HG02981 (cell line): ENCODE results near the gene C2CD4A.
"Not testable (repeated sequence)": the region's sequence is repeated elsewhere in the genome, so short reads cannot be mapped to it uniquely, and the experiment has no call there.

Experiments used
- ATAC-seq: cut with Tn5 transposase; IDR thresholded peaks from one replicate; pipeline ENCODE4 v1.9.1; 2021; ENCODE audit warnings: mild to moderate bottlenecking, moderate library complexity; ENCODE audit not compliant: unreplicated experiment

C2CD4A gene, protein sequence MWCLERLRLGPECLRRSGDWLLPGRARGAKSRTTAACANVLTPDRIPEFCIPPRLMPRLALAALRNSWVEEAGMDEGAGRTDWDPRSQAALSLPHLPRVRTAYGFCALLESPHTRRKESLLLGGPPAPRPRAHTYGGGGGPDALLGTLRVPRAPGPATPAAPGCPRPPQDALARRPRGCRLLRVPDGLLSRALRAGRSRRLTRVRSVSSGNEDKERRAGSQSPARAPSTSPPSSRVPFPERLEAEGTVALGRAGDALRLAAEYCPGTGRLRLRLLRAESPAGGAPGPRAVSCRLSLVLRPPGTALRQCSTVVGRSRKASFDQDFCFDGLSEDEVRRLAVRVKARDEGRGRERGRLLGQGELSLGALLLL

DNA sequence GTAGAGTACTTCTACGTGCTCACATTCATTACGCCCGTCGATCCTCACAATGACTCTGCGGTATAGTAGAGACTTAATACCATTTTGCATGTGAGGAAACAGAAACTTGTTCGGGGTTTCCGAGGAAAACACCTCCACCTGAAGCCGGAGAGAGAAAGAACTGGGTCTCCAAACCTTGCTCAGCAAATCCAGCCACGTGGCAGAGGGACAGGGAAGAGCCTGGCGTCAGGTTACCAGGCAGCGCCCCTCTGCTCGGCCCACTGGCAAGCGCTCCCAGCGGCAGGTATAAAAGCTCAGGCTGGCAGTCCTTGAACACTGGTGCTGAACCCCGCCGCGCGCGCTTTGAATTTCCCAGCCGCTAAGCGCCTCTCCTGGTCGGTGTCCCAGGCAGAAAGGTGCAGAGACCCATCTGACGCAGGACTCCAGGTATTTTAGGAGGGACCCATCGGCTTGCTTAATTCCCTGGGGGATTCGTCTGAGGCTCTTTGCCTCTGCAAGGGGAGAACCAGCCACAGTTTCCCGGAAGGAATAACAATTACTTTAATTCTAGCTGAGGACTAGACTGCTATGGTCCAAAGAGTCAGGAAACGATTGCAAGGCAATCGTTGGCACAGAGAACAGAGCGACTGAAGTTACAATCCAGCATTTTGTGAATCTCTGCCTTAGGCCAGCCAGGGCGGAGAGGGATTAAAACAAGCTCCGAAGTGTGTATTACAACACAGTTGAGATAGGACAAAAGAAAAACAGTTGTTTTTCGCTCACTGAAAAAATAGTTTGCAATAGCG, at the start of gene C2CD4A:
Gene C2CD4A, plus strand, starts transcription at position 315 of the 785 bp plus-strand sequence. CDS start 637 bp downstream, outside the sequence.
- peak; percentile 44 for ATAC-seq

DNA sequence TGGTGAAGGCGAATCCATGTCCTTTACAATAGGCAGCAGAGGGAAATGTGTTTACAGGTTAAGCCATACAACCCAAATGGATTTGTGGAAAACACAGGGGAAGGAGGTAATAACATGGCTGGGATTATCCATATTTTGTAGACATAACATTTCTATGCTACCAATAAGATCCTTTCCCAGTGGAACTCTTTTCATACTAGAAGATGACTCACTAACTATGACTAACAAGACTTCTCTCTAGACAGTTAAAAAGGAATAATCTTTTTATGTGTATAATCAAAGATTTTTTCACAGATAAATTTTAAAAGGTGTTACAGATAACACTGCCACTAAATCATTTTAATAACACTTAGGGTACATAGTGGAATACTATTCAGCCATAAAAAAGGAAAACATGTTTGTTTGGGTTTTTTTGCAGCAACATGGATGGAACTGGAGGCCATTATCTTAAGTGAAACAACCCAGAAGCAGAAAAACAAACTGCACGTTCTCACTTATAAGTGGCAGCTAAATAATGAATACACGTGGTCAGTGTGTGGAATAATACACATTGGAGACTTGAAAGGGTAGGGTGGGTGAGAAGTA, 46.1 kb upstream of the C2CD4A start:
- ATAC-seq, result no peak

DNA sequence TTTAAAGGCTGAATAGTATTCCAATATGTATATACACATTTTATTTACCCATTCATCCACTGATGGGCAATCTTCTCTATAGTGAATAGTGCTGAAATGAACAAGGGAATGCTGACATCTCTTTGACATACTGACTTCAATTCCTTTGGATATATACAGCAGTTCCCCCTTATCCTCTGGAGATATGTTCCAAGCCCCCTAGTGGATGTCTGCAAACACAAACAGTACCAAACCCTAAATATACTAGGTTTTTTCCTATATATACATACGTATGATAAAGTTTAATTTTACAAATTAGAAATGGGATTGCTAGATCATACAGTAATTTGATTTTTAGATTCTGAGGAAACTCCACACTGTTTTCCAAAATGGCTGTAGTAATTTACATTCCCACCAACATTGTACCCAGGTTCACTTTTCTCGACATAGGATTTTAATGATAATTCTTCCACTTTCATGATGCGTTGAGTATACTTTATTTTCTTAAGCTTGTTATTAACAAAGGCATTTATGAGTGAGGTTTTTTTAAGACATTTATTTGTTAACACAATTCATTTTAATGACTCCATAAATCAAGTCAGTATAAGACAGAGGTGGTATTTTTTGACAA, 44.7 kb upstream of the C2CD4A start:
- no peak for ATAC-seq

DNA sequence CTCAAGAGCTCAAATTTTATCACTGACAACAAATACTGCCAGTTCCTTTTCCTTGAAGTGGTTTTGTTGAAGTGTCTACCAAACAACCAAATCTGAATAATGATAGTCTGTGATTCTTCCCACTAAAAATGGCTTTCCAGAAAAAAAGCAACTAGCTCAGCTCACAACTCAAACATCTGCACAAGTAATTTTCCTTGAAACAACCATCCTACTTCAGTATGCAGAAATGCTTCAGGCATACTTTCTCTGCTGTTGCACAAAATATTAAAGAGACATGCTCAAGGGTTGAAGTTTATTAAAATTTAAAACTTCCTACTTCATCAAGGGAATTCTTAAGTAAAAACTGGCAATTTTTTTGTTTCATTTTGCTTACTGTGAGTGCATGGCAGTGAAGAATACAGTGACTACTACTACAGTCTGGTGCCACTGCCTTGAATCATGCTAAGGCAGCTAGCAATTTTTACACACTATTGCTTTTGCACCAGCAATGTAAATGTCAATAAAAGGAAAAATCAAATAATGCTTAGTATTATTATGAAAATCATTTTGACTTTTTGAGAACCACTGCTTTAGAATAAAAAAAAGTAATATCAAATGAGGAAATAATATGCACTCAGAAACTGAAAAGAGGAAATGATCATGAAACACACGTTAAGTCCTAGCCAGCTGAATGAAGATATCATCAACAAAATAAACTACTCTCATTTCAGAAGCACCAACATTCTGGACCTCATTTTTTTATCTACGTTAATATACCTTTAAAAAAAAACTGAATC, 40.1 kb upstream of the C2CD4A start:
- peak; percentile 80 for ATAC-seq

DNA sequence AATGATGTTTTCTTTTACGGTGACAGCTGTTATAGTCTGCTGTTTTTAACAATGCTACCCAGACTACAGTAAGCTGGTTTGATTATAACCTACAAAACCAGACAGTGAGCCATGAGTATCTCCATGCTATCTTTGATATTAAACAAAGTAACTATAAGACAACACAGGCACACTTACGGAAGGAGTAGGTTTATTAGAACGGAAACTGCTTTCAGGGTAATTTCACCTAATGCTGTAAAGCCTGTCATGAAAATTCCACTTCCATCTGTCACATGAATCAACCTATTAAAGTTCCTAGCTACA, 39.6 kb upstream of the C2CD4A start:
- no peak for ATAC-seq

DNA sequence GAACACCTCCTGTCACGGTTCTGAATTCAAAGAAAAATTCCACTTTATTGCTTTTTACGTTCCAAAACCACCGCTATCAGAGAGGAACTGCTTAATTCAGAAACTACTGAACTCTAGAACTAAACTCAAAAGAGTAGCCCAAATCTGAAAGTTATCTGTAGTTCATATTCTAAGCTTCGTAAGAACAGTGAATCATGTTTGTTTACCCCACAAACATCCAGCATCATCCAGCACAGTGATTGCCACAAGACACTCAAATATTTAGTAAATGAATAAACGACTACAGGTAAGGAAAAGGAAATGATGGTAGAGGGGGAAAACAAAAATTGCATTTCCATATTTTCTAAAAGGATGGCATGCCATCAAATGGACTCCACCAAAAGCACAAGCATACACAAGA, 38.9 kb upstream of the C2CD4A start:
- ATAC-seq, result no peak

DNA sequence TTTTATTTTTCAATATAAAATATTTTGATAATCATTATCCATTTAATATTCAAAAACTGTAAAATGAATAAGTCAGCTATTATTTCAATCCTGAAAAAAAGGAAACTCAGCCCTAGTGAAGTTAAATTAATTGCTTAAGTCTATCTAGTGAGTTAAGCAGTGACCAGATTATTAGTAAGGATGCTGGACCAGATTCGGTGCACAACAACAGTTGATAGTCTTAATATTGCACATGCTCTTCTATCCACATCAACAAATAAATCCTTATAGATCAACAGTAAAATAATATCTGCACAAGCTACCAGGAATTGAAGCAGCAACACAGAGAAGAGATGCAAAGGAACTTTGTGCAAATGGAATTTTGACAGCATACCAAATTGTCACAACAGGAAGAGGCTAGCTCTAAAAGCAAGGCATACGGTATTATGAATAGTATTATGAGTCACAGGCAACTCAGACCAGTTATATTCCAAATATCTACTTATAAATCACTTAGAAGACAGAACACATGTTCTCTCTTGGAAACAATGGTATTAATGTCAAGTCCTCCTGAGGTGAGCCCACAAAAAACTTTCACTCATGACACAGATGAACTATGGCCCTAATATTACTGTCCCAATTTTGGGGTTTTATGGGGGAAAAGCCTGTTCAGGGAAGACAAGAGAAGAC, 31.4 kb upstream of the C2CD4A start:
- ATAC-seq, result no peak

DNA sequence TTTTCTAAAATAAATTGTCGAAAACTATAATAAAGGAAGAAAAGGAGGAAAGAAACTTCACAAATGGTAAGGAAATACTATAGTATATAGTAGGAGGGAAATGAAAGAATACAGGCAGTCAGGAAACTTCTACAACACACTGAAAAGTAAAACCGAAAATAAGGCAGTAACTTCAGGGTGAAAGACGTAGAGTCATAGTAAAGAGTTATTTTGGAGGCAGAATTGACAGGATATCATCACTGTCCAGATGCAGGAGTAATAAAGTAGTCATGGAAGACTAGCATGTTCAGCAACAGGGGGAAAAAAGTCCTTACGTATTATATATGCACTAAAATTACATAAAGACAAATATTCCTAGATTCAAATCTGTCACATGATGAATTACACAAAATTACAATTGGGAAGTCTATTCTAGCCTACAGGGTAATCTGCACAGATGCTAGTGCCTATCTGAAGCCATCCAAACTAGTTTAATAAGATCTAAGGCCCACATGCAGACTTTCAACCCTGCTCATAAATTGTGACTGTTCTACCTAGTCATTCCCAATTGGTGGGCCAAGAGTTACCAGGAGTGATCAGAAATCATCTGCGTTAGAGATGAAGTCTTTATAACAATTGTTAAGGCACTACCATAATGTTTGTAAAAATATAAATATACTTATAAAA, 20.6 kb upstream of the C2CD4A start:
- peak; percentile 77 for ATAC-seq

DNA sequence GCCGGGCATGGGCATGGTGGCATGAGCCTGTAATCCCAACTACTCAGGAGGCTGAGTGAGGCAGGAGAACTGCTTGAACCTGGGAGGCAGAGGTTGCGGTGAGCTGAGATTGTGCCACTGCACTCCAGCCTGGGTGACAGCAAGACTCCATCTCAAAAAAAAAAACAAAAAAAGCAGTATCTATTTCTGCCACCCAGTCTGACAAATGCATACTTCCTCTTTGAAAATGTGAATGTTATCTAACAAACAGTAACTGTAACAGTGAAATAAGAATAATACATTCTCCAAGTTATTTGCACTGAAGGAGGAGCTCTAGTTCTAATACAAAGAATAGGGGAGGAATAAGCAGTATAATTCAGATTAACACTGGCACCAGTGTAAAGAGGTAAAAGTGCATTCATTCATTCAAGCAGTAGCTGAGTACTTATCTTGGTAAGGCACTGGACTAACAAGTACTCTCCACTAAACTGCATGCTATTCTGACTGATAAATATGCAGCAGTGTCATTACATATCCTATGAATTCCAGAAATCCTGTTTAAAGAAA, 19.4 kb upstream of the C2CD4A start:
- ATAC-seq, result no peak

DNA sequence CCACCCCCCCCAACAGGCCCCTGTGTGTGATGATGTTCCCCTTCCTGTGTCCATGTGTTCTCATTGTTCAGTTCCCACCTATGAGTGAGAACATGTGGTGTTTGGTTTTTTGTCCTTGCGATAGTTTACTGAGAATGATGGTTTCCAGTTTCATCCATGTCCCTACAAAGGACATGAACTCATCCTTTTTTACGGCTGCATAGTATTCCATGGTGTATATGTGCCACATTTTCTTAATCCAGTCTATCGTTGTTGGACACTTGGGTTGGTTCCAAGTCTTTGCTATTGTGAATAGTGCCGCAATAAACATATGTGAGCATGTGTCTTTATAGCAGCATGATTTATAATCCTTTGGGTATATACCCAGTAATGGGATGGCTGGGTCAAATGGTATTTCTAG, 18.5 kb upstream of the C2CD4A start:
- not testable (repeated sequence) for ATAC-seq

DNA sequence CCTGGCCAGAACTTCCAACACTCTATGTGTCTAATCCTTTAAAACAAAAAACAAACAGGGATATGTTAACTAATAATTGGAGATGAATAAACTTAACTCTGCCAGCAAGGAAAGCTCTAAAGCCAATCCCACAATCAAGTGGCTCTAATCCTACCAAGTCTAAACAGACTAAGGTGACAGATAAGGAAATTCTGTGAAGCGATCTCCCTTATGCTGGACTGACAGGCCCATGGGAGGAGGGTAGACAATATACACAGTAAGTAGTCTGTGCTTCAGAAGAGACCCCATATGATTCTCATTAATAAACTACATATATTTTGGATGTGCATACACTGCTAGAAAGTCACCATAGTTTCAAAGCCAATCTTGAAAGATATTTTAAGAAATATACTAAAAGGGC, 16.7 kb upstream of the C2CD4A start:
- ATAC-seq, result no peak

DNA sequence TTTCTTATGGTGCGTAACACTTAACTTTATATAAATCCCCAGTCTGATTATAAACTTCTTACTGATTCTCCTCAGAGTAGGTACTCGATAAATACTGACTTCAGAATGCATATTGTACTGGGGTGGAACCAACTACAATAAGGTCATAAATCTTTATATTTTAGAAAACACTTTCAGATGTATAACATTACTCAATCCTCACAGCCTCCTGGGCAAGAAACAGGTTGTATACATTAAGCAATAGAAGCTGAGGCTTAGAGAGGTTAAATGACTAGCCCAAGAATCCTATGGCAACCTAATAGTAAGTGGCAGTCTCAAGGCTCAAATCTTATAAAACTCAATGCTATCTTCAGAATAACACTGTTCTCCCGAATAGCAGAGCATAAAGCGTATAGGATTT, 15.6 kb upstream of the C2CD4A start:
- no peak for ATAC-seq

DNA sequence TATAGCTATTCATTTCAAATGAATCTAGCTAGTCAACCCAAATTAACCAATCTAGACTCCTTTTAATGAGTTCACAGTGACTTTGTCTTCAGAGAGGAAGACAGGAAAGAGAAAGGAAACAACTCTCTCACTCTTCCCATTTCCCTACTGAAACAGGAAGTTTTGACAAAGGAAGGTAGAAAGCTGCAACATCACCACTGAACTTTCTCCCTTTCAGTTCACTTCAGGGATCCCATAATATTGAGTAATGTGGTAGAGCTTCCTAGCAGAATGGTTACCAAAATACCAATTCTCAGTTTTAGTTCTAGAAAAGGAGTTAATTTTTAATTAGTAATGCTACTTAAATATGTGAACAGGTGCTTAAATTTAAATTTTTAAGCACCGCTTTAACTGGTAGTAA, 14.1 kb upstream of the C2CD4A start:
- ATAC-seq, result peak; percentile 43

DNA sequence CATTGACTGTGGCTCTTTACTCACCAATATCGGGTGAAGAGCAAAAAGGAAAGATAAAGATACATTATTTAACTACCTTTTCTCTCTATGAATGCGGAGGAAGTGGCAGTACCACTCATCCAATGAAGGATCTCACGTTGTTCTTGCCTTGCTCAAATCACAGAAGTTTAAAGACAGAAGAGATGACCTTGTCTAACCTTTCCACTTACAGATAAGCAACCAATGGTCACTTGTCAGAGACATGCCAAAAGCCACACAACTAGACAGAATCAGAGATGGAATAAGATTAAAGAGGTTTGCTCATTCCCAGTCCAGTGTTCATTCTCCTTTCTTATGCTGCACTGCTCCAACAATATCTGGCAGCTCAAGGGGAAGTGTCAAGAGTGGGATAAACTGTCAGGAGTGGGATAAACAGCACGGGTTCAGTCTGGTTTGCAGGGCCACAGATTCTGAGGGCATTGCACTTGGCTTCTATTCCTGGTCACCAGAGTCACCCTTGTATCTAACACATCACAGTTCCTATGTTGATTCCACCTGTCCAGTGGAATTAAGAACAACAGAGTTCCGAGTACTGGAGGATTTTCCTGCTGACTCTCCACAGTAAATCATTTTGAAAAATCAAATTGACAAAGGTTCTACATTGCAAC, 13.2 kb upstream of the C2CD4A start:
- no peak for ATAC-seq

DNA sequence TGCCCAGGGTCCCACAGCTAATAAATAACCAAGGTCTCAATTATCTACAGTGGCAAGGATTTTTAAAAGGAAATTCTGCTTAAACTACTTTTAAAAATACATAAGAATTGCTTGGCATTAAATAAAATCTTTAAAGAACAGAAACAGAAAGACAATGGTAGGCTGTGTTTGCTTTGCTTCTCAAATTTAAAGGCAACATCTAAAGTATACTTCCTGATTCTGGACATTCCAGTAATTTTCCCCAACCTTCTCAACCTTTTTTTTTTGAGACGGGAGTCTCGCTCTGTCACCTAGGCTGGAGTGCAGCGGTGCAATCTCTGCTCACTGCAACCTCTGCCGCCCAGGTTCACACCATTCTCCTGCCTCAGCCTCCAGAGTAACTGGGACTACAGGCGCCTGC, 11.8 kb upstream of the C2CD4A start:
- ATAC-seq, result no peak

DNA sequence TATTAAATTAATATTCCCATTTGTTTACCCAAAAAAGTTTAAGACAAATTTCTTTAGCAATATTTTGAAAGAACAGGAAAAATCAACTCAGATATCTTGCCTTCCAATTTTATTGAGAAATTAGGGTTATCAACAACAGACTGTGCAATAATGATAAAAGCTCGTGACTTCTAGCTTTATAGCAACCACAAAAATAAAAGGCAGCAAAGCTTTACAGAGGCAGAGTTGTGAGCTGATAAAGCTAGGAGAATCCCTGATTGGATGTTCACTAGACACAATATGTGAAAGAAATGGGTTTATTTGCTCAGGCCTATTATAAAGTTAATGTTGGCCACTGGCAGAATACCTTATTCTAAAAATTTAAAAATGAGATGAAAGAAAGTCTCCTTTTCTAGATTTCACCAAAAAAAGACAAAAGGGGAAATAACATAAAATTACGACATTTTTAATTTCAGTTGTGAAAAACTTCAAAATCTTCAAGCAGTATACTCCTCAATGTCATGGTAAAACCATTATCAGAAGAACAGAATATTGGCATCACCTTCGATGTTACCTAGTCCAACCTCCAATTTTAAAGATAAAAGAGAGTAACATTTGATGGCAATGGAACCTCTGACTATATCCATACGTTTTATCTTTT, 9.3 kb upstream of the C2CD4A start:
- ATAC-seq, result no peak

DNA sequence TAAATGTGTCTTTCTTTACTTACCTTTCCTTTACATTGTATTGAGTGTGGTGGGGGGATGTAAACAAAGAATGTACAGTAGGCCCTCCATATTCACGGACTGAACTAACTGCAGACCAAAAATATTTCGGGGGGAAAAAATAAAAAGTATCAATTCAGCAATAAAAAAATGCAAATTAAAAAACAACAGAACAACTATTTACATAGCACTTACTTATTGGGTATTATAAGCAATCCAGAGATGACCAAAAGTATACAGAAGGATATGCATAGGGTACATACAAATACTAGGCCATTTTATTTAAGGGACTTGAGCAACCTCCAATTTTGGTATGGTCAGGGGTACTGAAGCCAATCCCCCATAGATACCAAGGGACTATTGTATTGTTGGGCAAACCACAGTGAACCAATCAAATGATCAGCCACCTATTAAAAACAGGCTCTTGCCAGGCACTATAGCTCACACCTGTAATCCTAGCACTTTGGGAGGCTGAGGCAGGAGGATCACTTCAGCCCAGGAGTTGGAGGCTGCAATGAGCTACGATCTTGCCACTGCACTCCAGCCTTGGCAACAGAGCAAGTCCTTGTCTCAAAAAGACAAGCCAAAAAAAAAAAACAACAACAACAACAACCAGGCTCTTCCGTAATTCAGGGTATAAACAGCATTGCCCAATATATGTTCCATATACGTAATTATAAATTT, 8.3 kb upstream of the C2CD4A start:
- ATAC-seq, result no peak
